ENCODE measurements around the gene HMCN2. TPM values are rescaled to one million over a fixed set of nuclear protein-coding genes. Genes with fewer than 3 reads are reported as not detected.

HMCN2 gene
- total RNA-seq, 1 experiment from 2014 or later, result 5.6 TPM

DNA sequence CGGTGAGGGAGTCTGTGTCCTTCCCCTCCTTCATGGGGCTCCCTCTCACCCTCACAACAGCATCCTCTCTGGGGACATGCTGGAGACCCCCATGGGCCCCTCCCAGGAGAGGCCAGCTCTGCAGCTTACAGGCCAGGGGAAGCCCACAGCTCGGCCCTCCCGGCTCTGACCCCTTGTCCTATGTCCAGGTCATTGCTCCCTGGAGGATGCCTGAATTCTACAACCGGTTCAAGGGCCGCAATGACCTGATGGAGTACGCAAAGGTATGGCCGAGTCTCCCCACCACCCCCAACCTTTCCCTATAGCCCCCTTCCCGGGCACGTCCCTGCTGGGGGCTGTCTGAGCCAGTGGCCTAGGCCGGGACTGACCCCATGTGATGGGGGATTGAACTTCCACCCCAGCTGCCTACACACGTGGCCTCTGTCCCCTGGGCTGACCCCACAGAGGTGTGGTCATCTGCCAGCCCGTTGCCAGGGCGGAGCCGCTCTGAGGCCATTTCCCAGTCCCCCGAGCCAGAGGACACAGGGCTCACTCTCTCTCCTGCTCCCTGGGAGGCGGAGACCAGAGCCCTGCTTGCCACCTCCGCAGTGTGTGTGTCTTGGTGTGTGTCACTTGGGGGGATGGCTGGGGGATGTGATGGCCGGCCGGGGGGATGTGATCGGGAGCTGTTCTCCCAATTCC, 201.1 kb downstream of the HMCN2 start:
- no peaks in the 10 kb centered on the region for H3K9me3 Mint-ChIP-seq
- TF ChIP-seq KAT7 (CRISPR knock-in tag; IDR thresholded peaks at IDR 0.05; ENCODE audit: borderline replicate concordance), result no peak
- TF ChIP-seq, protein P1, sequence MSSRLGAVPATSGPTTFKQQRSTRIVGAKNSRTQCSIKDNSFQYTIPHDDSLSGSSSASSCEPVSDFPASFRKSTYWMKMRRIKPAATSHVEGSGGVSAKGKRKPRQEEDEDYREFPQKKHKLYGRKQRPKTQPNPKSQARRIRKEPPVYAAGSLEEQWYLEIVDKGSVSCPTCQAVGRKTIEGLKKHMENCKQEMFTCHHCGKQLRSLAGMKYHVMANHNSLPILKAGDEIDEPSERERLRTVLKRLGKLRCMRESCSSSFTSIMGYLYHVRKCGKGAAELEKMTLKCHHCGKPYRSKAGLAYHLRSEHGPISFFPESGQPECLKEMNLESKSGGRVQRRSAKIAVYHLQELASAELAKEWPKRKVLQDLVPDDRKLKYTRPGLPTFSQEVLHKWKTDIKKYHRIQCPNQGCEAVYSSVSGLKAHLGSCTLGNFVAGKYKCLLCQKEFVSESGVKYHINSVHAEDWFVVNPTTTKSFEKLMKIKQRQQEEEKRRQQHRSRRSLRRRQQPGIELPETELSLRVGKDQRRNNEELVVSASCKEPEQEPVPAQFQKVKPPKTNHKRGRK (CRISPR knock-in tag; IDR thresholded peaks at IDR 0.05; ENCODE audit: borderline replicate concordance), result no peak
- TF ChIP-seq, protein P2, sequence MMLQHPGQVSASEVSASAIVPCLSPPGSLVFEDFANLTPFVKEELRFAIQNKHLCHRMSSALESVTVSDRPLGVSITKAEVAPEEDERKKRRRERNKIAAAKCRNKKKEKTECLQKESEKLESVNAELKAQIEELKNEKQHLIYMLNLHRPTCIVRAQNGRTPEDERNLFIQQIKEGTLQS (CRISPR knock-in tag; conservative IDR thresholded peaks at IDR 0.05), result no peak
- no peak for TF ChIP-seq OVOL2 (CRISPR knock-in tag; IDR thresholded peaks at IDR 0.05; ENCODE audit: borderline replicate concordance)
- no peak for TF ChIP-seq NFYB (CRISPR knock-in tag; conservative IDR thresholded peaks at IDR 0.05; ENCODE audit: low read depth)
- TF ChIP-seq ZNF317 (CRISPR knock-in tag; IDR thresholded peaks at IDR 0.05; ENCODE audit: borderline replicate concordance, low read depth), result no peak
- no peak for TF ChIP-seq NR2C2 (CRISPR knock-in tag; IDR thresholded peaks at IDR 0.05)
- no peak for TF ChIP-seq NR3C1 (CRISPR knock-in tag; conservative IDR thresholded peaks at IDR 0.05; ENCODE audit: low read depth)
- TF ChIP-seq CREB1 (CRISPR knock-in tag; IDR thresholded peaks at IDR 0.05), result no peak
- TF ChIP-seq, protein P3, sequence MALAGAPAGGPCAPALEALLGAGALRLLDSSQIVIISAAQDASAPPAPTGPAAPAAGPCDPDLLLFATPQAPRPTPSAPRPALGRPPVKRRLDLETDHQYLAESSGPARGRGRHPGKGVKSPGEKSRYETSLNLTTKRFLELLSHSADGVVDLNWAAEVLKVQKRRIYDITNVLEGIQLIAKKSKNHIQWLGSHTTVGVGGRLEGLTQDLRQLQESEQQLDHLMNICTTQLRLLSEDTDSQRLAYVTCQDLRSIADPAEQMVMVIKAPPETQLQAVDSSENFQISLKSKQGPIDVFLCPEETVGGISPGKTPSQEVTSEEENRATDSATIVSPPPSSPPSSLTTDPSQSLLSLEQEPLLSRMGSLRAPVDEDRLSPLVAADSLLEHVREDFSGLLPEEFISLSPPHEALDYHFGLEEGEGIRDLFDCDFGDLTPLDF (CRISPR knock-in tag; IDR thresholded peaks at IDR 0.05), result no peak
- TF ChIP-seq, protein P4, sequence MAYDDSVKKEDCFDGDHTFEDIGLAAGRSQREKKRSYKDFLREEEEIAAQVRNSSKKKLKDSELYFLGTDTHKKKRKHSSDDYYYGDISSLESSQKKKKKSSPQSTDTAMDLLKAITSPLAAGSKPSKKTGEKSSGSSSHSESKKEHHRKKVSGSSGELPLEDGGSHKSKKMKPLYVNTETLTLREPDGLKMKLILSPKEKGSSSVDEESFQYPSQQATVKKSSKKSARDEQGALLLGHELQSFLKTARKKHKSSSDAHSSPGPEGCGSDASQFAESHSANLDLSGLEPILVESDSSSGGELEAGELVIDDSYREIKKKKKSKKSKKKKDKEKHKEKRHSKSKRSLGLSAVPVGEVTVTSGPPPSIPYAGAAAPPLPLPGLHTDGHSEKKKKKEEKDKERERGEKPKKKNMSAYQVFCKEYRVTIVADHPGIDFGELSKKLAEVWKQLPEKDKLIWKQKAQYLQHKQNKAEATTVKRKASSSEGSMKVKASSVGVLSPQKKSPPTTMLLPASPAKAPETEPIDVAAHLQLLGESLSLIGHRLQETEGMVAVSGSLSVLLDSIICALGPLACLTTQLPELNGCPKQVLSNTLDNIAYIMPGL (CRISPR knock-in tag; IDR thresholded peaks at IDR 0.05), result no peak
- no peak for TF ChIP-seq ZNF416 (CRISPR knock-in tag; IDR thresholded peaks at IDR 0.05)
- TF ChIP-seq, protein P5, sequence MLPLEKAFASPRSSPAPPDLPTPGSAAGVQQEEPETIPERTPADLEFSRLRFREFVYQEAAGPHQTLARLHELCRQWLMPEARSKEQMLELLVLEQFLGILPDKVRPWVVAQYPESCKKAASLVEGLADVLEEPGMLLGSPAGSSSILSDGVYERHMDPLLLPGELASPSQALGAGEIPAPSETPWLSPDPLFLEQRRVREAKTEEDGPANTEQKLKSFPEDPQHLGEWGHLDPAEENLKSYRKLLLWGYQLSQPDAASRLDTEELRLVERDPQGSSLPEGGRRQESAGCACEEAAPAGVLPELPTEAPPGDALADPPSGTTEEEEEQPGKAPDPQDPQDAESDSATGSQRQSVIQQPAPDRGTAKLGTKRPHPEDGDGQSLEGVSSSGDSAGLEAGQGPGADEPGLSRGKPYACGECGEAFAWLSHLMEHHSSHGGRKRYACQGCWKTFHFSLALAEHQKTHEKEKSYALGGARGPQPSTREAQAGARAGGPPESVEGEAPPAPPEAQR (CRISPR knock-in tag; IDR thresholded peaks at IDR 0.05), result no peak
- TF ChIP-seq NFATC4 (CRISPR knock-in tag; IDR thresholded peaks at IDR 0.05), result no peak
- no peak for TF ChIP-seq ZNF232 (CRISPR knock-in tag; IDR thresholded peaks at IDR 0.05)
- no peaks in the 10 kb centered on the region for H3K36me3 Mint-ChIP-seq
- no peak overlapping the region for H3K4me3 Mint-ChIP-seq
- no peak for DNase-seq (ENCODE audit: low spot score)
- ChIA-PET POLR2A (interaction anchor here (0.6 kb wide), 1 partner anchor 227 kb away, joined by 3 read pairs; the partner anchor contains the start of gene EXOSC2), CTCF (interaction anchor here (0.8 to 2.2 kb wide), 6 partner anchors 216 to 226 kb away, joined by 3 to 17 read pairs (median 10); partner anchors contain the start of gene EXOSC2)
- H3K4me1 Mint-ChIP-seq, result peaks cover 12% of the 10 kb centered on the region
- no peak overlapping the region for H3K27ac Mint-ChIP-seq
- ATAC-seq, result no peak; the same call in 1 of the 2 replicates
- H3K27me3 Mint-ChIP-seq (ENCODE audit: low read depth), result no peaks in the 10 kb centered on the region

DNA sequence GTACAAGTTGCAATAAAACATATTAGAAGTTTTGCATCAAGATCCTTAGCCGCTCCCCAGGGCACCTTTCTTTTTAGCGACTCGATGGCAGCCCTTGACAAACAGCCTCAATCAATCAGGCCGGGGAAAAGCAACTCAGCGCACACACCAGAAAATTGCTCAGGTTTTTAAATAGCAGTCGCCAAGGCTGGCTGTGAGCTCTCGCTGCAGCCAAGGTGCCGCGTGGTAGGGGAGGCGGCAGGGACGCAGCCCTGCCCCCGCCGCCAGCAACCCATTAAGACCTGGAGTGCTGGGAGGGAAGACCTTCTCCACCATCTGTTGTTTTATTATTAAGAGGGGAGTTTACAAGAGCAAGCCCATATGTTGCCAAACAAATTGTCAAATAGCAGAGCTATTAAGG, 201.8 kb downstream of the HMCN2 start:
- DNase-seq (ENCODE audit: low spot score), result no peak
- Mint-ChIP-seq H3K27me3 (ENCODE audit: low read depth) (no peaks in the 10 kb centered on the region), H3K9me3 (no peaks in the 10 kb centered on the region), H3K36me3 (no peaks in the 10 kb centered on the region), H3K4me3 (no peak overlapping the region), H3K4me1 (peaks cover 16% of the 10 kb centered on the region), H3K27ac (no peak overlapping the region)
- ATAC-seq, result peak; percentile 48
- ChIA-PET POLR2A (no interaction called here), CTCF (interaction anchor here (0.8 to 2.2 kb wide), 3 partner anchors 215 to 225 kb away, joined by 3 to 11 read pairs (median 5); no protein-coding TSS in a partner anchor)
- TF ChIP-seq ATF1 (CRISPR knock-in tag; IDR thresholded peaks at IDR 0.05) (no peak), CREB1 (CRISPR knock-in tag; IDR thresholded peaks at IDR 0.05) (no peak), NFE2L1 (CRISPR knock-in tag; IDR thresholded peaks at IDR 0.05) (no peak), NFYB (CRISPR knock-in tag; conservative IDR thresholded peaks at IDR 0.05; ENCODE audit: low read depth) (no peak), RELA (CRISPR knock-in tag; IDR thresholded peaks at IDR 0.05; ENCODE audit: borderline replicate concordance) (no peak), EMX1 (CRISPR knock-in tag; IDR thresholded peaks at IDR 0.05) (no peak), MXD4 (CRISPR knock-in tag; IDR thresholded peaks at IDR 0.05; ENCODE audit: borderline replicate concordance) (no peak), KAT7 (CRISPR knock-in tag; IDR thresholded peaks at IDR 0.05; ENCODE audit: borderline replicate concordance) (no peak)
- TF ChIP-seq, protein P6, sequence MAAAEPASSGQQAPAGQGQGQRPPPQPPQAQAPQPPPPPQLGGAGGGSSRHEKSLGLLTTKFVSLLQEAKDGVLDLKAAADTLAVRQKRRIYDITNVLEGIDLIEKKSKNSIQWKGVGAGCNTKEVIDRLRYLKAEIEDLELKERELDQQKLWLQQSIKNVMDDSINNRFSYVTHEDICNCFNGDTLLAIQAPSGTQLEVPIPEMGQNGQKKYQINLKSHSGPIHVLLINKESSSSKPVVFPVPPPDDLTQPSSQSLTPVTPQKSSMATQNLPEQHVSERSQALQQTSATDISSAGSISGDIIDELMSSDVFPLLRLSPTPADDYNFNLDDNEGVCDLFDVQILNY (CRISPR knock-in tag; IDR thresholded peaks at IDR 0.05), result no peak
- TF ChIP-seq, protein P7, sequence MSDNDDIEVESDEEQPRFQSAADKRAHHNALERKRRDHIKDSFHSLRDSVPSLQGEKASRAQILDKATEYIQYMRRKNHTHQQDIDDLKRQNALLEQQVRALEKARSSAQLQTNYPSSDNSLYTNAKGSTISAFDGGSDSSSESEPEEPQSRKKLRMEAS (CRISPR knock-in tag; IDR thresholded peaks at IDR 0.05), result no peak
- TF ChIP-seq, protein P8, sequence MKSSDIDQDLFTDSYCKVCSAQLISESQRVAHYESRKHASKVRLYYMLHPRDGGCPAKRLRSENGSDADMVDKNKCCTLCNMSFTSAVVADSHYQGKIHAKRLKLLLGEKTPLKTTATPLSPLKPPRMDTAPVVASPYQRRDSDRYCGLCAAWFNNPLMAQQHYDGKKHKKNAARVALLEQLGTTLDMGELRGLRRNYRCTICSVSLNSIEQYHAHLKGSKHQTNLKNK (CRISPR knock-in tag; IDR thresholded peaks at IDR 0.05), result no peak
- TF ChIP-seq, protein P9, sequence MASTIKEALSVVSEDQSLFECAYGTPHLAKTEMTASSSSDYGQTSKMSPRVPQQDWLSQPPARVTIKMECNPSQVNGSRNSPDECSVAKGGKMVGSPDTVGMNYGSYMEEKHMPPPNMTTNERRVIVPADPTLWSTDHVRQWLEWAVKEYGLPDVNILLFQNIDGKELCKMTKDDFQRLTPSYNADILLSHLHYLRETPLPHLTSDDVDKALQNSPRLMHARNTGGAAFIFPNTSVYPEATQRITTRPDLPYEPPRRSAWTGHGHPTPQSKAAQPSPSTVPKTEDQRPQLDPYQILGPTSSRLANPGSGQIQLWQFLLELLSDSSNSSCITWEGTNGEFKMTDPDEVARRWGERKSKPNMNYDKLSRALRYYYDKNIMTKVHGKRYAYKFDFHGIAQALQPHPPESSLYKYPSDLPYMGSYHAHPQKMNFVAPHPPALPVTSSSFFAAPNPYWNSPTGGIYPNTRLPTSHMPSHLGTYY (CRISPR knock-in tag; IDR thresholded peaks at IDR 0.05), result no peak
- TF ChIP-seq, protein P10, sequence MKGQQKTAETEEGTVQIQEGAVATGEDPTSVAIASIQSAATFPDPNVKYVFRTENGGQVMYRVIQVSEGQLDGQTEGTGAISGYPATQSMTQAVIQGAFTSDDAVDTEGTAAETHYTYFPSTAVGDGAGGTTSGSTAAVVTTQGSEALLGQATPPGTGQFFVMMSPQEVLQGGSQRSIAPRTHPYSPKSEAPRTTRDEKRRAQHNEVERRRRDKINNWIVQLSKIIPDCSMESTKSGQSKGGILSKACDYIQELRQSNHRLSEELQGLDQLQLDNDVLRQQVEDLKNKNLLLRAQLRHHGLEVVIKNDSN (CRISPR knock-in tag; IDR thresholded peaks at IDR 0.05), result no peak

Data from WTC11 (cell line).